SH-SY5Y (cell line): ENCODE results near the gene IRF2BPL.

Experiments
- GATA2 ChIP-seq: IDR thresholded peaks from 2 replicates; pipeline ENCODE4 v1.6.1; 2011; ENCODE audit warnings: mild to moderate bottlenecking, low read depth, low read length
- GATA3 ChIP-seq: IDR thresholded peaks from 2 replicates; pipeline ENCODE4 v1.6.1; 2011; ENCODE audit warnings: low read depth, mild to moderate bottlenecking, low read length, moderate library complexity

DNA sequence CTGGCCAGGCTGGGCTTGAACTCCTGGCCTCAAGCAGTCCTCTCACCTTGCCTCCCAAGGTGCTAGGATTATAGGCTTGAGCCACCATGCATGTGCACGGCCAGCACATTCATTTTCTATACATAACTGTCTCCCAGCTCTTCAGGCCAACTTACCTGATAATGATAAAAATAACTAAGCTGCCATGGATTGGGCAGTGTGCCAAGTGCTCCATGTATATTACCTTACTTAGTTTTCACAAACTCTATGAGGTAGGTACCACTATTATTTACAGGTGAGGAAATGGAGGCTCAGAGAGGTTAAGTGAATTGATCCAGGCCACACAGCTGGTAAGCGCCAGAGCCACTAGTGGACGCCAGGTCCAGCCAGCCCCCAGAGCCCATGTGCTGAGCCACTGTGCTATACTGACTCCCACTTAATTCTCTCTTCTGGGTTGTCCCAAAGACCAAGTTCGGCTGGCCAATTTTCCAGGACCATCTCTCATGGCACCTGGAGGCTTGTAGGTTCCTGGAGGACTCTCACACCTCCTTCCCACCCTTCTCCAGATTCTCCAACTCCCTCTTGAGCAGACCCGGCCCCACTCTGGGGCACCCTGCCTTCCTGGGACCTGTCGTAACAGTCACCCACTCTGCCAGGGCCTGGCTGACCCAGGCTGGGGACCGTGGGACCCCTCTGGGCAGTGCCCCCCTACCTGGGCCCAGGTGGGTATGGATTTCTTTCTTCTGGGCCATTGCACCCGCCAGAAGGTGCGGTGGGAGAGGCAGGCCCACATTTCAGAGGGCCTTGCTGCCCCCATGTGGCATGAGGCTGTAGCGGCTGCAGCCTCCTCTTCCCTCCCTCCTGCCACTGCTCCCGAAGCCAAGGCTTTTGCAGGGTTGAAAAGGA lies 39.4 kb upstream of the IRF2BPL start:
- no peak for TF ChIP-seq GATA2
- no peak for TF ChIP-seq GATA3
